Globus pallidus (tissue), 1 donor: ENCODE data around the gene MRPS18C.
"Not testable (repeated sequence)": the region's sequence is repeated elsewhere in the genome, so short reads cannot be mapped to it uniquely, and the experiment has no call there.

Source experiments
- DNase-seq: peaks from one replicate; pipeline ENCODE4 v3.0.0-alpha.2; 2015; ENCODE audit warnings: low spot score

Gene MRPS18C

DNA sequence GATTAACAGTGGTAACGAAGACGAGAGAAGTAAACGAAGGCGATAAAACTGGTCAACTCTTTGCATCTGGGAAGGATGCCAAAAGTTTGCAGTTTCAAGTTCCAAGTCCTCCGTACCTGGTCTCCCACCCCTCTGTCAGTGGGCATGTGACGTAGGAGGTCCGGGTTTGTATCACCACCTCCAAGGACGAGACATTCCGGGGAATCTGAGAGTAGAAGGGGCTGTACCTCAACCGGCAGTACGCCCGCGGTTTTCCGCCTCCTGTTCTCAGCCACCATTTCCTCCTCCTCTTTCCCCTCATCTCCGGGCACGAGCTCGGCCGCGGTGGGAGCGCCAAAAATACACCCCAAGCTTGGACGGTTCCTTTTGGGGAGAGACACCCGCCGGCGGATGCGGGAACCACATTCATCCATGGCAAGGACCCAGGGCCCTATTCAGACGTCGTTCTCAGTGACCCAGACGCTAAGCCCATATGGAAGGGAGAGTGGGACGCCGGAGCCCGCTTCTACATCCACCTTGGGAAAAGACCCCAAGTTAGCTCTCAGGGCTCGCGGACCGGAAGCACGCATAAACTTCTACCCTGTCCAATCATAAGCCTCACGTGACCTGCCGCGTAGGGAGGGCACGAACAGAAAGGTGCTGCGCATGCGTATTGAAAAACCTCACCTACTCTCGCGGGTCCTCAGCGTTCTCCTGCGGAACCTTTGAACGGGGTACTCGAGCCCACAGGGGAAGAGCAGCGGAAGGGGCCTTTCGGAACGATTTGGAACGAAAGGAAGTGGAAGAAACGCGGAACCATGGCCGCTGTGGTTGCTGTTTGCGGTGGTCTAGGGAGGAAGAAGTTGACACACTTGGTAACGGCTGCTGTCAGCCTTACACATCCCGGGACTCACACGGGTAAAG, at the start of gene MRPS18C, which contains the start of gene HELQ:
MRPS18C (plus strand) TSS at position 778 of the 903 bp plus-strand sequence; CDS start at position 798, 20 bp downstream.
HELQ (minus strand) TSS at position 543 of the 903 bp plus-strand sequence; CDS start at position 413, 130 bp downstream.
- DNase-seq = peak; percentile 97

- no peak for DNase-seq
Observed at GRCh38 chr4:83408908-83409307, 47.0 kb upstream of the MRPS18C start.

- DNase-seq = no peak
Observed at GRCh38 chr4:83413676-83414075, 42.2 kb upstream of the MRPS18C start.

DNA sequence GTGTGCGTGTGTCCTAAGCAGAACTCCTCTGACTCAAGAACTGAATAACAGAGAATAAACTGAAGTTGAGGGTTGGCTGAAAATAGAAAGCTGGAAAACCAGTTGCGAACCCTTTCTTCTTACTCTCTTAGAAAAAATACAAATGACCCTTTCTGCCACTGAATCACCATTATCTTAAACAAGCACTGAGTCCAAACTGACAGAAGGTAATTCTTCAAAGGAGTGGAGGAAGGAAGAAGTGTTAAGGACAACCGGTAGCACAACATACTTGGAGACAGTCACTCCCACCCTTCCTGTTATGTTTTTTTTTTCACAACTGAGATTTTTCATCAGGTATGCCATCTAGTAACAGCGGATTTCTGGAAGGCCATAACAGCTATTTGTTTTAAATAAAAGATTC, 38.3 kb upstream of the MRPS18C start:
- no peak for DNase-seq

GRCh38 chr4:83418211-83418610, 37.6 kb upstream of the MRPS18C start:
- DNase-seq = no peak

DNA sequence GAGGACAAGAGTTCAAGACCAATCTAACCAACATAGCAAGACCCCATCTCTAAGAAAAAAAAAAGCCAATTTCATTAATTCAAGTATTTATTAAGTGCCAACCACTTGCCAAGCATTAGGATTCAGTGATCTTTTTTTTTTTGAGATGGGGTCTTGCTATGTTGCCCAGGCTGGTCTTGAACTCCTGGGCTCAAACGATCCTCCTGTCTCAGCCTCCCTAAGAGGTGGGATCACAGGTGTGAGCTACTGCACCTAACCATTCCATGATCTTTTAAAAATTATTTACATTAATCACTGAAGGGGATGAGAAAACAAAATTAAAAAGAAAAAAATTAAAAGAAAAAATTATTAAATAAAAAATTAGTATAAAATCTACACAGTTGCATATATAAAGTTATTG, 24.7 kb upstream of the MRPS18C start:
- DNase-seq = no peak

- DNase-seq = no peak
Observed at GRCh38 chr4:83436680-83437079, 19.2 kb upstream of the MRPS18C start.

DNA sequence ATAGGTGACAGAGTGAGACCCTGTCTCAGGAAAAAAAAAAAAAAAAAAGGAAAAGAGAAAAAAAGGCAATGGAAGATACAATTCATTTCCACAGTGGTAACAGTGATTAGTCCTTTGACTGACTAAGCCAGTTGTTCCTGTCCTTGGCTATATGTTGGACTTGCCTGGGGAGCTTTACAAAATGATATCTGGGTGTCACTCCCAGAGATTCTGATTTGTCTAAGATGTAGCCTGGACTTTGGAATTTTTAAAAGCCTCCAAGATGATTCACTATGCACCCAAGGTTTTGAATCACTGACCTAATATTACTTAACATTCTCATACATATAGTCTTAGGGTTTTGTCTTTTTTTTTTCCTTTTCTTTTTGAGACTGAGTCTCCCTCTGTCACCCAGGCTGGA, 17.1 kb upstream of the MRPS18C start:
- DNase-seq = no peak

DNA sequence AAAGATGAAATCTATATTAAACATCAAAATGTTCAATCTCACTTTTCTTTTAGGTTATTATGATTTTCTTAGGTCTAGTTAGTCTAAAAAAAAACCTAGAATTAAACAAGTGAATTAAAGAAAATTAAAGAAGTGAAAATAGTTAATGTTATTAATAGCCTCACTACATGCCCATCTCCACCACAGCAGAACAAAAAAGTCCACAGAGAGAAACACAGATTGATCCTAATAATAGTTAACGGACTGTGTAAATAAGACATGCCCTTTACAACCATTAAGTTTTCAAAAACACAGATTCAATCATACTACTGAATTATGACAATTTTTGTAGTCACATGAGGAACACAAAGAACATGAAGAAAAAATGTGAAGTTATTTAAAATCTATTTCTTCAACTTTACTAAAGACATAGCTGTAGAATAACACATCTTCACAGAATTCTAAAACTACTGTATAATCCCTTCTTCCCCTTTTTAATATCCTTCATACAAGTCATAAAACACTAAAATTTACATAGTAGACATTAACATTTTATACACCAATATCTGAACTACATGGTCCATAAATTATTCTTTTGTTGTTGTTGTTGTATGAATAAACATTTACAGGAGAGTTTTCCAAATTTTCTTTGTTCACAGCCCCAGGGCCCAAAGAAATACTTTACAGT, 15.6 kb upstream of the MRPS18C start:
- no peak for DNase-seq

GRCh38 chr4:83440899-83441298, 15.0 kb upstream of the MRPS18C start:
- no peak for DNase-seq

DNA sequence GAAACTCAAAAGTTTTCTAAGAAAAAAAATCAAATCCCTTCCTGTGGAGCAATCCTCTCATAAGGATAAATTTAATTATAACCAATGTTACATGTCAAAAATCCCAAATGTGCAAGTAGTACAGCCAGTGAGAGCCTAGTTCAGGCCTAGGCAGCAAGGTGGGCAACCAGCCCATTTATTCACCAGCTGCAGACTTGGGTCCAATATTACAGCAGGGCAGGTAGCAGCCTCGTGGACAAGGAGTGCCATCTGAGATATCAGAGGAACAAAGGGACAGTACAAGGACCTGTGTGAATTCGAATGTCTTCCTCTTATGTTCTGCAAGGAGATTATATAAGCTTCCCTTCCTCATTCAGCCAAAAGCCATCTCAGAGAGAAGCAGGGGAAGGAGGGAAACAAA, 6.8 kb upstream of the MRPS18C start:
- DNase-seq = no peak

DNA sequence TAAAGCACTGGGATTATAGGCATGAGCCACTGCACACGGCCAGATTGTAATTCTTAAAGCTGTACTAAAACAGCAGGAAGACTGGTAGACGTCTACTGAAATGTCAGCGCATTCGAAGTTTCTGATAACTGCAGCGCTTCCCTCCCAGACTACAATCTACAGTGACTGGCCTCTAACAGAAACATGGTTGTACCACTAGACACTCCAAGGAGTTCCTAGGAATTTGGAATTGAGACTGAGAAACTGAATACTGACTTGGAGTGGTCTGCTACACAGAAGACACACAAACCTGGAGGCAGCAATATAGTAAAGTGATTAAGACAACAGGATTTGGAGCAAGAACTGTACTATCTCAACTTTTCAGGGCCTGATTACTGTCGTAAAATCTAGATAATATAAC, 1.2 kb upstream of the MRPS18C start:
- peak; percentile 8 for DNase-seq

- no peak for DNase-seq
Observed at GRCh38 chr4:83456184-83456501, 285 bp downstream of the MRPS18C start.

- no peak for DNase-seq
Observed at GRCh38 chr4:83473423-83473822, 17.6 kb downstream of the MRPS18C start.

DNA sequence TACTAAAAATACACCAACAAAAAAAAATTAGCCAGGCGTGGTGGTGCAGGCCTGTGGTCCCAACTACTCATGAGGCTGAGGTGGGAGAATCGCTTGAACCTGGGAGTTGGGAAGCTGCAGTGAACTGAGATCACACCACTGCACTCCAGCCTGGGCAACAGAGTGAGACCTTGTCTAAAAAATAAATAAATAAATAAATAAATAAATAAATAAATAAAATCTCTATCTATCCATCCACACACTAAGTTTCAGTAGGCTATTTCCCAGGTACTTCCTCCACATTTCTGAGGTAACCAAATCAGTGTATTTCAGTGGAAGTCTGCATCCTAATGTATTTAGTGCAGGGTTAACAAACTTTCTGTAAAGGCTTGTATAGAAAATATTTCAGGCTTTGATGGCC, 18.1 kb downstream of the MRPS18C start:
- DNase-seq = no peak

DNA sequence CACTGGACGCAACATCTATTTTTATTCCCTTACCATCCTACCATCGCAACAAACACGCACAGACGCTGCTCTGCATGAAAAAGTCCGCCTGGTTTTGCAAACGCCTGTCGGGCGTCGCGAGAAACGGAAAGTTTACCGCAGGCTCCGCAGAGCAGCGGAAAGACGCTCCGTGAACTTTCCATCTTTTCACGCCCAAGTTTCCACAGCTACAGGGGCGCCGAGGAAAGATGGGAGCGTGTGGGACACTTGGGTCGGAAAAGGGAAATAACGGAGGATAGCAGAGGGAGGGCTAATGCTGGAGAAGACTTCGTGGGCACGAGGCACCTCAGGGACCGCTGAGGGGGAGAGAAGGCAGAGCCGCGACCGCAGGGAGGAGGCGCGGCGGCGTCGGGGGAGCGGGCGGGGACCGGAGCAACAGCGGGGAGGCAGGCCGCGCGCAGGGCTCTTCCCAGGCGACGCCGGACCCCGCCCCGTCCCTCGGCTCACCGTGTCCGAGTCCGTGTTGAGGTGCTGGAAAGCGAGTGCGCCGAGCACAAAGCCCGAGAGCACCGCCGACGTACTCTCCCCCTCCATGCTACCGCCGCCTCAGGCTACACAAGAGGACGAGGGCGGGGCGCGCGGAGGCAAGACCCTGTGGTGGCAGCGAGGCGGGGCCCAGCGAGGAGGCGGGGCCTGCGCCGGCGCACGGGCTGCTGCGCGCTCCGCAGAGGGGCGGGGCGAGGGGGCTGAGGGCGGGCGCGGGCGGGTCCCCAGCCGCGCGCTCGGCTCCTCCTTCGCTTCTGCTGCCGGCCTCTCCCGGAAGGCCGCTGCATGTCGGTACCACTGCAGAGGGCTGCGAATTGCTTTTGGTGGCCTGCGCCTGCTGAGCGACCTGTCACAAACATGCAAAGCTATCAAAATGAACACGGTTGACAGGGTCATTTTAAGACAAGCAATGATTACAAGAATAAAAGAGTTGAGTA, 28.9 kb downstream of the MRPS18C start, which contains the start of gene ABRAXAS1:
ABRAXAS1 (minus strand) TSS at position 601 of the 962 bp plus-strand sequence; CDS start at position 573, 28 bp downstream.
- DNase-seq = peak; percentile 96

DNA sequence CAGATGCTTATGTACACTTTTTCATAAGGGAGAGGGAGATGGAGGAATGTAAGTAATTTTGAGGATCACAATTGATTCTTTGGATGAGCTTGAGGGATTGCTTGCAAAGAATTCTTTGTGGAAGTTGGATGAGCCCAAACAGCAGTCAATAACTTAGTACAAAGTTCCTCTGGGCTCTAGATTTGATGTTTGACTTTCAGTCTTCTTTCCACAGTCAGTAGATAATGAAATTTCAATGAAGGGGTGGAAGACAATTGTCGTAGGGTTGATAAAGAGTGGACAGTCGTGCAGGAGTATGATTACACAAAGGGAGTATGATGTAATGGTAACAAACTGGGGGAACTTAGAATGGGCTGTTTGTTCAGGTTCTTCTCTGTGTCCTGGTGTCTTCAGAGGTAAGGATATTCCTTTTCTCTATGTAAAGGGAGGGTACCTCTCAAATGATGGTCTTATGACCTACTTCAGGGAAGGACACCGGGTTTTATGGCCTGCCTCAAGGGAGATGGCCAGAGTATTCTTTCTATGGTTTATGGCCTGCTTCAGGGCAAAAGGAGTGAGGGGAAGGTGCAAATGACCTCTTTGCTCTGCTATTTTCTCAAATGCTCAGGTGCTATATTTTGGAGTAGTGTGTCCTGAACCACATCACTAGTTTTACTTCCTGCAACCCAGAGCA, 30.7 kb downstream of the MRPS18C start:
- no peak for DNase-seq

DNA sequence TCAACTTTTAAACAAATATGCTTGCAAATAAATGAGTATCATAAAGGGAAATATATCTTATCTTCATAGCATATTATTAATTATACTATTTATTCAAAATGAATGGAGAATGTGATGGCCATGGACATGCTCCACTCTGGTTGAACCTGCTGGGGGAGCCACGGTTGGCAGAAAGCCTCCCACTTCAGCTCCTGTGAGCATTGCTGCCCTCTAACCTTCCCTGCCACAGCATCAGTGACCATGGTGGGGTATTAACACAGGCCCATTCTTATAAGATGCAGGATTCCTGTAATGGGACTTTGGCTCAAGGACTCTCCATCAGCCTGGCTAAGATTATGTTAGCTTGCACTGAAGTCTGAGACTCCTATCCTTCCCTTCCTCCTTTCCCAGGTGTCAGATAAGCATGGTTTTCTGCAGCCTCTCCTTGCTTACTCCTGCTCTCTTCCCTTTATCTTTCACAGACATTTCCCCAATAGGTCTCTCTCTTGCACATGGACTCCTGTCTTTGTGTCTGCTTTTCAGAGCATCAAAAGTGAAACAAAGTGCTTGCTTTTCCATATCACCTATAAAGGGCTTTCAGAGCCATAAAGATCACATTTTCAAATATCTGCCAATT, 34.0 kb downstream of the MRPS18C start:
- DNase-seq = no peak

- no peak for DNase-seq
Observed at GRCh38 chr4:83490876-83491450, 35.1 kb downstream of the MRPS18C start.

GRCh38 chr4:83496085-83496917, 40.4 kb downstream of the MRPS18C start:
- not testable (repeated sequence) for DNase-seq
